HG02870 (cell line): Measurements from ENCODE around the gene SLC12A2.

Experiments used
- ATAC-seq: cut with Tn5 transposase; IDR thresholded peaks from one replicate; pipeline ENCODE4 v1.9.1; 2021; ENCODE audit warnings: mild to moderate bottlenecking, moderate library complexity; ENCODE audit not compliant: unreplicated experiment

Gene SLC12A2

GRCh38 chr5:128216860-128217531 is 133.4 kb downstream of the SLC12A2 start:
- ATAC-seq: no peak

GRCh38 chr5:128220841-128221240 is 137.3 kb downstream of the SLC12A2 start:
- ATAC-seq: no peak

GRCh38 chr5:128224336-128224735 is 140.8 kb downstream of the SLC12A2 start:
- ATAC-seq: no peak

DNA sequence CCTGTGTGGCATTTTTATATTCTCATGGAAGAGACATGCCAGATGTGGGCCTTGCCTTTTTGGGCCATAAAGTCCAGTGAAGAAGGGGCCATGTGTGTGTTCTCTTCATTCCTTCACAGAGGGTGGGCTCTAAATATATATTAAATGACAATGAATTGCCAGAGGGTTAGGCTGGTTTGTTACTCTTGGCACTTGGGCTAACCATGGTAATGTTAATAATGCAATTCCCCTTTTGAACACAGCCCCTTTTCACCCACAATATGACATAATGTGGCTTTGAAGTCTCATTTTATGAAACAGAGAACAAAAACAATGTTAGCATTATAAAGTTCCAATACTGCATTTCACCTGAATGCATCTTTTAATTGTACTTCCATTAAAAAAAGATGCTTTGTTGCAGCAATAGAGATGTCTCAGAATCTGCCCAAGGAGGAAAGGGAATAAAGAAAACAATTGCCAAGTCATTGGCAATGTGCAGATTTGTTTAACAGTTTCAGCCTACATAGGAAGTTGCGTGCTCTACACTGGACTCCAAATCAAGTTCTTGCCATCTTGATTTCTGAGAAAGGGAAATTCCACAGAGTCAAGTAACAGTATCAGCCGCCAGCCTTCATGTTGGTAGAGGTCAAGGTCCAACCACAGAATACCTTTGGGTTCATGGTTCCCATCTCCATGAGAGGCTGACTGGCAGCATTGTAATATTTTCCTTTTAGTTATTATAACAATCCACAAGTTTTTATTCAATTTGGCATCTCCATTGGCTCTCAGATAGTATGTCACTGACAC is 141.9 kb downstream of the SLC12A2 start:
- no peak for ATAC-seq

DNA sequence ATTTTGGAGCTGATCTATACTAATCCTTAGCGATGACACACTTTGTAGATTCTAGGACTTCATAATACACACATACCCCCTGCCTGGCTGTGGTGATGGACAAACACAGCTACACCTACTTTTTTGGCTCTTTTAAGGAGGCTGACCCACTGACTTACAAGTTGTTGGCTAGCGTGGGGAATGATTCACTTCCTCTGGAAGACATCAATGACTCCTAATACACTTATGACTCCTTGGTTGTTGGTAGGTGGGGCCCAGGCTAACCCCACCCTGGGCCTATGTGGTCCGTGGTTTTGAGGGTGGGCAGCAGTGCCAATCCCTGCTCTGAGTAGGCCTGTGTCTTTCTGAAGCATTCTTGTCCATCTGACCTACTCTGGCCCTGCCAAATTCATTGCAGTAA is 144.4 kb downstream of the SLC12A2 start:
- ATAC-seq: no peak

- ATAC-seq: no peak
These were observed 145.0 kb downstream of the SLC12A2 start for GRCh38 chr5:128228521-128228920.

- ATAC-seq: no peak
These were observed 151.5 kb downstream of the SLC12A2 start for GRCh38 chr5:128234928-128235641.

DNA sequence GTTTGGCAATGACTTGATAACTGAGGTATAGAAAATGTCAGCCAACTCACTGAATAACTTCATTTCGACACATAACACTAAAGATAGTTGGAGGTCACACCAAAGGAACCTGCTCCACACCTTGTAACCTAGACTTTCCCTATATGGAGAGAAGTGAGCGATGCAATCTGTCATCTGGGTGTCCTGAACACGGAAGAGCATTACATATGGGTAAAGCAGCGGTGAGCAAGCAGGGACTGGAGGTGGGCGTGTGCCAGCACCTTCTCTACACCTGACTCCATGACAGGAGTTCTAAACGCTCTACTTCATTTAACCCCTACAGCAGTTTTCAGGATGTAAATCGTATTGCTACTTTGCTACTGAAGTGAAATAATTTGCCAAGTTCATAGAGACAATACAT is 152.8 kb downstream of the SLC12A2 start:
- ATAC-seq: no peak

DNA sequence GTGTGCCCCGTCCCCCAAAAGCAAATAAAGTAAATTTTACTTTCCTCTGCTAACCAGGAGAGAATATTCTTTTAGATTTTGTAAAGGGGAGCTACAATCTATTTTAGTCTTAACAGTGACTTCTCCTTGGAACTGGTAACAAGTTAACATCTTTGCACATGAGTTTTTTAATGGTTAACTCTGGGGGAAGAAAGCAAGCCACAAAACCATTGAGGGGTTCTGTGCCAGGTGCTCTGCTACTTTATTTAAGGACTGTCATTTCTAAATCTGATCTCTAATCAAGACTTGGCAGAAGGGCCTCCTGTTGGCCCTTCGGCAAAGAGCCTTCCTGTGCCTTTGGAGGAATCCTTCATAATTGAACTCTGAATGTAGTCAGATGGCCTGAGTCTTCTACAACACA is 153.4 kb downstream of the SLC12A2 start:
- no peak for ATAC-seq

DNA sequence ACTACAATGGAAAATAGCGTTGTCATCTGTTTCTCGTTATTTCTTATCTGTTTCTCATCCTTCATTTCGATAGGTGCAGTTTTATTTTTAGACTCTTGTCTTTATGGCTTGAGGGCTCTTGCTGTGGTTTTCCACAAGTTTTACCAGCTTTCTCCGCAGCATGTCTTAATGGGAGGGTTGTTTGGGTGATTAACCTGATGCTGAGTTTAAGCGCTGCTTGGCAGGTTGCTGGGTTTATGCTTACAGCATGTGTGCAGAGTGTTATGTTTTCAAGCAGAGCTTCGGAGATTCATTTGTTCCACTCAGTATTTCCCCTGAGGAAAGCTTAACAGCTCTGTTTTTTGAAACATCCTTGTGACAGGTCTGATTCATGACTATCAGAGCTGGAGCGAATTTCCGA is 154.0 kb downstream of the SLC12A2 start:
- no peak for ATAC-seq
